Body of pancreas (tissue), 4 donors: ENCODE results near the gene CYTH3. TPM values are rescaled to one million over a fixed set of nuclear protein-coding genes. Genes with fewer than 3 reads are reported as not detected.

ENCODE experiments used
- ATAC-seq: fragments of 150-250 bp; one replicate; pipeline ENCODE4 v1.9.1; 2016
- DNase-seq, 4 donors: peaks; one replicate each; pipeline ENCODE4 v3.0.0-alpha.2; 2019
- H3K27ac ChIP-seq, 4 donors: fragments of 200-600 bp; sonication (generic); 1 replicate in 3 of 4; 2 replicates in 1 of 4; pipeline versions ENCODE4 v1.5.1 to v1.6.1; 2016 to 2019; ENCODE audit warnings: mild to moderate bottlenecking in 1 of 4, mixed read lengths in 1 of 4, moderate library complexity in 1 of 4
- H3K27me3 ChIP-seq, 2 donors: fragments of 200-600 bp; sonication (generic); one replicate each; pipeline ENCODE4 v1.6.0; 2016; ENCODE audit warnings: mild to moderate bottlenecking in 1 of 2
- H3K36me3 ChIP-seq, 2 donors: fragments of 200-600 bp; sonication (generic); replicated peaks in 1 of 2; 2 replicates each; pipeline ENCODE4 v1.5.1; 2016; ENCODE audit warnings: low read depth in 2 of 2; ENCODE audit not compliant: insufficient read depth in 1 of 2
- H3K4me1 ChIP-seq: fragments of 200-600 bp; sonication (generic); one replicate; pipeline ENCODE4 v1.6.0; 2016
- H3K4me3 ChIP-seq, 2 donors: fragments of 200-600 bp; sonication (generic); 1 replicate in 1 of 2; 2 replicates in 1 of 2; pipeline ENCODE4 v1.5.1; 2016 to 2019
- H3K9me3 ChIP-seq, 3 donors: fragments of 200-600 bp; sonication (generic); 1 replicate in 2 of 3; 2 replicates in 1 of 3; pipeline ENCODE4 v1.5.1; 2016
- POLR2A ChIP-seq, 3 donors: fragments of 450-650 bp; IDR thresholded peaks; one replicate each; pipeline ENCODE4 v1.6.1; 2016; ENCODE audit warnings: antibody characterized with exemption in 3 of 3, mild to moderate bottlenecking in 2 of 3
- WGBS, 2 donors: methylation state at CpG; one replicate each; pipeline ENCODE4 v1.1.5; 2017; 5-methylcytosine and 5-hydroxymethylcytosine counted together
- intact Hi-C: fragments of 100-400 bp; cut with DNase I; formaldehyde crosslinking; loops from one replicate; pipeline ENCODE4 v1.15.1; 2023
- total RNA-seq, 2 donors: library from RNA; depleted of rRNA; stranded (reverse); fragments of >200 nt; gene quantifications; one replicate each; pipeline ENCODE4 v1.1.0, GENCODE V29; 2016
- TF ChIP-seq, protein P1 (sequence below), 7 experiments: fragments of 450-650 bp in 4 of 7; fragments of 200-600 bp in 3 of 7; sonication (generic) in 3 of 7; IDR thresholded peaks; one replicate each; pipeline ENCODE4 v1.5.1; 2016 to 2019; ENCODE audit warnings: antibody characterized with exemption in 7 of 7

Gene CYTH3
- total RNA-seq, 2 donors from 2014 or later, result 14.0 to 18.8 TPM

DNA sequence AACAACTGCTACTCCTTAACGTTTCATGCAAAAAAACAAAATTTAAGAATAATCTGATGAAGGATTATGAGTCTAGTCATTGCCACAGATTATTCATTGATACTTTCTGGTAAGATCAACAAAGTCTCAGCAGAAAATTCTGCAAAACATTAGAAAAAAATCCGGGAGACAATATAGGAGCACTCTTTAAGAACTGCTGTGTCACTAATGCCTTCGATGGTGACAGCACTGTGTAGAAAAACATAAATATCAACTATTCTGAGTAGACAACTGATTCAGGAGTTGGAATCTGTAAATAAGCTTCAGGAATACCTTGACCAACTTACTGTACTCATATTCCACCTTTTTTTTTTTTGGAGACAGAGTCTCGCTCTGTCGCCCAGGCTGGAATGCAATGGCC is 69.0 kb downstream of the CYTH3 start:
- DNase-seq, result no peak
- Histone ChIP-seq H3K27ac (no peak overlapping the region), H3K4me1 (no peaks in the 10 kb centered on the region), H3K36me3 (no peaks in the 10 kb centered on the region), H3K9me3 (no peaks in the 10 kb centered on the region), H3K27me3 (no peaks in the 10 kb centered on the region), H3K4me3 (no peak overlapping the region)
- no peak for ATAC-seq
- 89 to 90% methylated on average over 5 of the region's 5 CpGs for WGBS, 2 donors
- intact Hi-C loops, result no loop called here
- TF ChIP-seq, protein P1, sequence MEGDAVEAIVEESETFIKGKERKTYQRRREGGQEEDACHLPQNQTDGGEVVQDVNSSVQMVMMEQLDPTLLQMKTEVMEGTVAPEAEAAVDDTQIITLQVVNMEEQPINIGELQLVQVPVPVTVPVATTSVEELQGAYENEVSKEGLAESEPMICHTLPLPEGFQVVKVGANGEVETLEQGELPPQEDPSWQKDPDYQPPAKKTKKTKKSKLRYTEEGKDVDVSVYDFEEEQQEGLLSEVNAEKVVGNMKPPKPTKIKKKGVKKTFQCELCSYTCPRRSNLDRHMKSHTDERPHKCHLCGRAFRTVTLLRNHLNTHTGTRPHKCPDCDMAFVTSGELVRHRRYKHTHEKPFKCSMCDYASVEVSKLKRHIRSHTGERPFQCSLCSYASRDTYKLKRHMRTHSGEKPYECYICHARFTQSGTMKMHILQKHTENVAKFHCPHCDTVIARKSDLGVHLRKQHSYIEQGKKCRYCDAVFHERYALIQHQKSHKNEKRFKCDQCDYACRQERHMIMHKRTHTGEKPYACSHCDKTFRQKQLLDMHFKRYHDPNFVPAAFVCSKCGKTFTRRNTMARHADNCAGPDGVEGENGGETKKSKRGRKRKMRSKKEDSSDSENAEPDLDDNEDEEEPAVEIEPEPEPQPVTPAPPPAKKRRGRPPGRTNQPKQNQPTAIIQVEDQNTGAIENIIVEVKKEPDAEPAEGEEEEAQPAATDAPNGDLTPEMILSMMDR (IDR thresholded peaks at IDR 0.05), result no peak
- no peak for TF ChIP-seq POLR2A (IDR thresholded peaks at IDR 0.05)

DNA sequence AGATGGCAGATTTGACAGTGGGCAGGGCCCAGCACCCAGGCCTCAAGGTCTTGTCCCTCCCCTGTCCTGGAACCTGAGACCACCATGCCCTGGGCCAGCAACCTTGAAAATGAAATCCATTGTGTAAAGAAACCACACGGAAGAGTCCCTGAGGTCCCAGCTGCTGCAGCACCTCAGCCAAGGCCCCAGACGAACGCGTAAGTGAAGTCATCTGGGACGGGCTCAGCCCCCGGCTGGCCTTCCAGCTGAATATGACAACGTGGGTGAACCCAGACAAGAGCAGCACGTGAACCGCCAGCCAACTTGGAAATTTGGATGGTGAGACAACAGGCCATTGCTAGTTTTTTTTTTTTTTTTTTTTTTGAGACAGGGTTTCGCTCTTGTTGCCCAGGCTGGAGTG is 70.3 kb downstream of the CYTH3 start:
- ATAC-seq, result no peak
- WGBS, 2 donors, result 73 to 79% methylated on average over 10 of the region's 10 CpGs

DNA sequence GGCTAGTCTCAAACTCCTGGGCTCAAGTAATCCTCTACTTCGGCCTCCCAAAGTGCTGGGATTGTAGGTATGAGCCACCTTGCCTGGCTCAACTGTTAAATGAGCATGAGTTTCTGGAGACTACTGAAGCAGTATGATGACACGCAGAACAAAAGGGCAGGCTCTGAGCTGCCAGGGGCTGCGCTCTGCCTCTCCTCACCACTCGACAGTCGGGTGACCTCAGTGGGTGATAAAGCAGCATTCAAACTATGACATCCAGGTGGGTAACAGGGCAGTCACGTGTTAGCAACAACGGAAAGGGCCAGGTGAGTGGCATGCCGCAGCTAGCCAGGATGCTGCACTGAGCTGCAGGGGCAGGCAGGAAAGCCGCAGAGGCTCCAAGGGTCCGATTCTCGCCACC is 71.5 kb downstream of the CYTH3 start:
- no peak overlapping the region for H3K4me3 ChIP-seq
- no peaks in the 10 kb centered on the region for H3K27me3 ChIP-seq
- WGBS, 2 donors, result 90 to 92% methylated on average over 8 to 11 of the region's 11 CpGs
- no peak for TF ChIP-seq POLR2A (IDR thresholded peaks at IDR 0.05)
- TF ChIP-seq, protein P1 (IDR thresholded peaks at IDR 0.05), result no peak
- DNase-seq (no peak), ATAC-seq (no peak)
- no peak overlapping the region for H3K27ac ChIP-seq
- H3K9me3 ChIP-seq, result no peaks in the 10 kb centered on the region
- intact Hi-C loops, result no loop called here
- H3K4me1 ChIP-seq, result no peaks in the 10 kb centered on the region
- H3K36me3 ChIP-seq, result no peaks in the 10 kb centered on the region

More for the DNA sequence above, 70.3 kb downstream of the CYTH3 start:
- DNase-seq, result peak in 1 of 4 donors; percentile 12
- no peaks in the 10 kb centered on the region for H3K27me3 ChIP-seq
- no peaks in the 10 kb centered on the region for H3K36me3 ChIP-seq
- H3K27ac ChIP-seq, result no peak overlapping the region
- no peaks in the 10 kb centered on the region for H3K9me3 ChIP-seq
- no peak for TF ChIP-seq POLR2A (IDR thresholded peaks at IDR 0.05)
- TF ChIP-seq, protein P1 (IDR thresholded peaks at IDR 0.05), result no peak
- no peaks in the 10 kb centered on the region for H3K4me1 ChIP-seq
- no peak overlapping the region for H3K4me3 ChIP-seq
- intact Hi-C loops, result no loop called here

DNA sequence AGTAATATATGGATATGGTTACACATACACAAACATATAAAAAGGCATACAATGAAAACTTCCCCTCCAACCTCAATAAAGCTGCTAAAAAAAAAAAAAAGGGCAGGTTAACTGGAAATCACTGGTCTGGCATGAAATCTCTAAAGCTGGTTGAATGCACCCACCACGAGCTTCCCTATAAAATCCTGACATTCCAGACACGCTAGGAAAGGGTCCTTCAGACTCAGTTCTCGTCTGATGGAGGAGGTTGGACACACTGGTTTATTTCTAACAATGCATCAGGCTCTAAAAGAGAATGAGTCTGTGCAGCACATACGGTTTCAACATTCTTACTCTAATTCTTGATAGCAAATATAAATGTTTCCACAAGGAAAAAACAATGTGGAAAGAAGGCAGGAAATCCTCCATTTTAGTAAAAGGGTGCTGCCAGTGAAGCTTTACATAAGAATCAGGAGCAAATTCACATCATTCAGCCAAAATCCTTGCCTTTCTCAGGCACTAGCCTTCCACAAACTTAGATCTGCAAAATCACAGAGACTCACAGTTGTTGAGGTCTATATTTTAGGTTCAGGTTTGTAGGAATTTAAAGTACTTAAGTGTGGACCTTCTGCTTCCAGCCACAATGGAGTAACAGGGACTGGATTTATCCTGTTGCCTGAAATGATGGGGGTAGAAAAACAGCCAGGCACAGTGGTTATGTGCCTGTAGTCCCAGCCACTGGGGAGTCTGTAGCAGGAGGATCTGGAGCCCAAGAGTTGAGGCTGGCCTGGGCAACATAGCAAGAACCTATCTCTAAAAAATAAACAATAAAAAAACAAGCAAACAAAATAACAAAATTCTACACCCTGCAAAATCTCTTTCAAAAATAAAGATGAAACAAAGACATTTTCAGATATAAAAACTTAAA is 73.5 kb downstream of the CYTH3 start:
- H3K27ac ChIP-seq, result no peak overlapping the region
- WGBS, 2 donors, result 74 to 82% methylated on average over 4 of the region's 4 CpGs
- H3K27me3 ChIP-seq, result no peaks in the 10 kb centered on the region
- ATAC-seq, result no peak
- intact Hi-C loops, result no loop called here
- TF ChIP-seq POLR2A (IDR thresholded peaks at IDR 0.05), result no peak
- TF ChIP-seq, protein P1 (IDR thresholded peaks at IDR 0.05), result no peak
- DNase-seq, result no peak
- no peaks in the 10 kb centered on the region for H3K36me3 ChIP-seq
- no peaks in the 10 kb centered on the region for H3K9me3 ChIP-seq
- no peak overlapping the region for H3K4me3 ChIP-seq
- no peaks in the 10 kb centered on the region for H3K4me1 ChIP-seq
